Measurements from ENCODE around the gene OSER1. TPM values are rescaled to one million over a fixed set of nuclear protein-coding genes. Genes with fewer than 3 reads are reported as not detected.

OSER1 gene
- total and polyA plus RNA-seq, 2 of the 8 experiments (the other 6 are each of a cell fraction or from before 2014, with no cell fraction given): 24.5 to 31.8 TPM

- Histone ChIP-seq H3K23me2 (ENCODE audit: low read depth, low read length) (peaks cover 3% of the 10 kb centered on the region), H3K4ac (replicated peaks; ENCODE audit: insufficient read length, low read depth, low read length) (no peak overlapping the region), H4K8ac (ENCODE audit: extremely low read depth, insufficient read depth, low read length) (no peak overlapping the region), H3K27me3 (replicated peaks in 1 of 4; ENCODE audit: control insufficient read depth in 3 of 4, extremely low read depth in 1 of 4, insufficient read depth in 3 of 4, low read length in 3 of 4) (no peaks in the 10 kb centered on the region), H2BK12ac (ENCODE audit: low read depth, low read length) (no peak overlapping the region), H2BK20ac (ENCODE audit: low read length) (no peak overlapping the region), H2AFZ (ENCODE audit: low read length) (no peak overlapping the region), H2BK15ac (ENCODE audit: low read length) (no peak overlapping the region), H3K36me3 (ENCODE audit: control insufficient read depth in 2 of 4, insufficient read depth in 4 of 4, low read length in 3 of 4) (no peaks in the 10 kb centered on the region), H3K4me3 (ENCODE audit: extremely low read depth in 1 of 4, insufficient read depth in 2 of 4, low read depth in 3 of 4, low read length in 4 of 4) (no peak overlapping the region), H3K27ac (ENCODE audit: low read depth, low read length) (no peak overlapping the region), H3K18ac (ENCODE audit: extremely low read depth, low read length) (no peak overlapping the region), H3K79me1 (ENCODE audit: low read depth, low read length) (0 out of 2 replicates have a peak, but pooled peaks cover 3% of the 10 kb centered on the region), H4K5ac (ENCODE audit: insufficient read length, low read depth, low read length) (no peak overlapping the region), H3K14ac (ENCODE audit: insufficient read length) (no peak overlapping the region), H3K4me2 (ENCODE audit: insufficient read depth in 1 of 2, low read depth in 2 of 2, low read length in 2 of 2) (no peak overlapping the region), H3K79me2 (ENCODE audit: control insufficient read depth in 1 of 2, insufficient read depth in 2 of 2, low read length in 2 of 2) (peaks cover 0 to 7% of the 10 kb centered on the region in 2 experiments; a peak in 1 of 4 replicates), H3K4me1 (replicated peaks in 1 of 4; ENCODE audit: control insufficient read depth in 3 of 4, insufficient read depth in 4 of 4, low read length in 3 of 4) (peaks cover 0 to 4% (median 3%) of the 10 kb centered on the region in 4 experiments; a peak in 6 of 7 replicates), H2AK5ac (ENCODE audit: low read depth, low read length) (no peak overlapping the region), H3K23ac (ENCODE audit: insufficient read length) (no peak overlapping the region), H2BK120ac (replicated peaks; ENCODE audit: low read depth, low read length) (no peak overlapping the region), H3K9me3 (ENCODE audit: insufficient read depth in 2 of 2, low read depth in 1 of 2, low read length in 1 of 2) (no peaks in the 10 kb centered on the region), H3K56ac (replicated peaks; ENCODE audit: insufficient read length, low read depth, low read length) (no peak overlapping the region), H2BK5ac (ENCODE audit: low read depth, low read length) (no peak overlapping the region), H4K20me1 (replicated peaks in 1 of 2; ENCODE audit: control insufficient read depth in 1 of 2, insufficient read depth in 2 of 2, low read length in 2 of 2) (peaks cover 0 to 3% of the 10 kb centered on the region in 2 experiments), H4K91ac (replicated peaks; ENCODE audit: insufficient read length, low read length) (no peak overlapping the region), H3K9ac (replicated peaks in 1 of 4; ENCODE audit: extremely low read depth in 1 of 4, low read depth in 3 of 4, low read length in 3 of 4) (no peak overlapping the region; a peak in 1 of 7 replicates)
- ChIA-PET CTCF (ENCODE audit: partially characterized antibody) (interaction anchor here (0.6 to 11.2 kb wide), 37 partner anchors 8 to 394 kb away, joined by 3 to 153 read pairs (median 6); partner anchors contain the start of genes FITM2 and GDAP1L1), POLR2A (ENCODE audit: partially characterized antibody) (no interaction called here)
- TF ChIP-seq YY1 (IDR thresholded peaks at IDR 0.05; ENCODE audit: low read depth, low read length): 0 out of 2 replicates have a peak, but pooled peaks have one; percentile 38
- TF ChIP-seq RAD21 (IDR thresholded peaks at IDR 0.05 in 1 of 2, conservative IDR thresholded peaks at IDR 0.05 in 1 of 2; ENCODE audit: low read depth in 2 of 2, low read length in 2 of 2): peak; percentile 89 to 90
- TF ChIP-seq JUN (IDR thresholded peaks at IDR 0.05; ENCODE audit: low read depth, low read length): no peak
- TF ChIP-seq RNF2 (IDR thresholded peaks at IDR 0.05; ENCODE audit: borderline replicate concordance, low read depth, low read length, missing control alignments, poor library complexity, severe bottlenecking): no peak
- TF ChIP-seq, protein P1, sequence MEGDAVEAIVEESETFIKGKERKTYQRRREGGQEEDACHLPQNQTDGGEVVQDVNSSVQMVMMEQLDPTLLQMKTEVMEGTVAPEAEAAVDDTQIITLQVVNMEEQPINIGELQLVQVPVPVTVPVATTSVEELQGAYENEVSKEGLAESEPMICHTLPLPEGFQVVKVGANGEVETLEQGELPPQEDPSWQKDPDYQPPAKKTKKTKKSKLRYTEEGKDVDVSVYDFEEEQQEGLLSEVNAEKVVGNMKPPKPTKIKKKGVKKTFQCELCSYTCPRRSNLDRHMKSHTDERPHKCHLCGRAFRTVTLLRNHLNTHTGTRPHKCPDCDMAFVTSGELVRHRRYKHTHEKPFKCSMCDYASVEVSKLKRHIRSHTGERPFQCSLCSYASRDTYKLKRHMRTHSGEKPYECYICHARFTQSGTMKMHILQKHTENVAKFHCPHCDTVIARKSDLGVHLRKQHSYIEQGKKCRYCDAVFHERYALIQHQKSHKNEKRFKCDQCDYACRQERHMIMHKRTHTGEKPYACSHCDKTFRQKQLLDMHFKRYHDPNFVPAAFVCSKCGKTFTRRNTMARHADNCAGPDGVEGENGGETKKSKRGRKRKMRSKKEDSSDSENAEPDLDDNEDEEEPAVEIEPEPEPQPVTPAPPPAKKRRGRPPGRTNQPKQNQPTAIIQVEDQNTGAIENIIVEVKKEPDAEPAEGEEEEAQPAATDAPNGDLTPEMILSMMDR (IDR thresholded peaks at IDR 0.05; ENCODE audit: control extremely low read depth in 1 of 3, insufficient read depth in 1 of 3, low read depth in 1 of 3, low read length in 3 of 3): peak; percentile 86 to 89 (median 86)
- DNase-seq (ENCODE audit: low read depth in 1 of 2, low spot score in 2 of 2) (peak in 1 of 2 experiments; percentile 74), FAIRE-seq (no peak)
- WGBS, 2 experiments (ENCODE audit: extremely low coverage in 1 of 2, insufficient coverage in 1 of 2, insufficient read length in 1 of 2, insufficient replicate concordance in 2 of 2, low coverage in 1 of 2, low lambda C conversion rate in 2 of 2, missing lambda C conversion rate in 1 of 2): 63% methylated on average over 7 of the region's 7 CpGs; no CpG with 5 or more reads in 1 of the 2 experiments
These were observed 4.6 kb upstream of the OSER1 start for GRCh38 chr20:44215125-44215524.
